T-helper 2 cell treated with Interferon-gamma antibody and Interleukin-4, amounts not matched to agents 100 ng/mL and 5 ng/mL, for 36 hours (primary cell): ENCODE measurements around the gene CERS4. TPM values are rescaled to one million over a fixed set of nuclear protein-coding genes. Genes with fewer than 3 reads are reported as not detected.
"Not testable (repeated sequence)": the region's sequence is repeated elsewhere in the genome, so short reads cannot be mapped to it uniquely, and the experiment has no call there.

ENCODE experiments used
- intact Hi-C: fragments of 100-400 bp; cut with micrococcal nuclease; formaldehyde crosslinking; loops from one replicate; pipeline ENCODE4 v1.15.1; 2023
- total RNA-seq: library from RNA; stranded (reverse); gene quantifications from 2 replicates; pipeline ENCODE4 v1.2.3, GENCODE V29; 2022

CERS4 gene
- total RNA-seq, 1 donor from 2014 or later: 22.2 TPM

DNA sequence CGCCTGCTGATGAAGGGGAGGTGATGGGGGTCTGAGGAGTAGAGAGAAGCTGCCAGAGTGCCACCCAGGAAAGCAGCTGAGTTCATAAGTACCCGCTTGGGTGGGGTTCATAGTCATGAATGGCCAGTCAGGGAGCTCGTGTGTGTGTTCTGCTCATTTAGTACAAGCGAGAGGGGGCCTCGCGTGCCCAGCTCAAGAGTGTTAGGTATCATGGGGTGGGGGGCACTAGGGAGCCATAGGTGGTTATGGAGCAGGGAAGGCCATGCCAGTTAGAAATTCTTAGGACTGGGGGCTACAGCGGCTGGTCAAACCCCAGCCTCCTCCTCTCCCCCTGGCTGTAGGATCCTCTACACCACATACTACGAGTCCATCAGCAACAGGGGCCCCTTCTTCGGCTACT is 52.2 kb downstream of the CERS4 start:
- intact Hi-C loops: no loop called here

DNA sequence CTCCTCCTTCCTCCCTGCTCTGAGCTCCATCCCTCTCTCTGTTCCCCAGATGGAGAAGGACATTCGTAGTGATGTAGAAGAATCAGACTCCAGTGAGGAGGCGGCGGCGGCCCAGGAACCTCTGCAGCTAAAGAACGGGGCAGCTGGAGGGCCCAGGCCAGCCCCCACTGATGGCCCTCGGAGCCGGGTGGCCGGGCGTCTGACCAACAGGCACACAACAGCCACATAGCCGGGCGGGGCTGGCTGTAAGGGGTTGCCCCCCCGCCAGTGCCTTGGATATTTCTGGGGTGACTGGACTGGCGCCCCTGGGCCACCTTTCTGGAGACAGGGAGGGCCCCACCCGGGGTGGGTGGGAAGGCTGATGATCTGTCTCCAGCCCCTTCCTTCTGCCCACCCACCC is 52.7 kb downstream of the CERS4 start:
- intact Hi-C loops: no loop called here

DNA sequence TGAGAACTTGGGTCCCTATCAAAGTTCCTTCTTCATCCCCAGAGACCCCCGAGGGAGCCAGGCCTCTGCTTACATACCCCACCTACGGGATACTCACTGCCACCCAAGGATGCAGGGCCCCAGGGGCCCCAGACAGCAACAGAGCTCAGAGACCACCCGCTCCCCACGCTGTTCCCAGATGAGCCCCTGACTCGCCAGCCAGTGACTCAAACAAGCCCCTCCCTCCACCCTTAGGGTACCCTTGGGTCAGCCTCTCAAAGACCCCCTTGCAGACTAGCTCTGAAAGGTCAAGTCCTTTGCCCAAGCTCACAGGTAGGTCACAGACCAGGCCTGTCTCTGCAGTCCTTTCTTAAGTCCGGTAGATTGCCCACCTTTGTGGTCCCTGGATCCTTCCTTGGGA is 53.3 kb downstream of the CERS4 start:
- intact Hi-C loops: no loop called here

- intact Hi-C loops: not testable (repeated sequence)
These were observed 55.1 kb downstream of the CERS4 start for GRCh38 chr19:8264248-8264647.

GRCh38 chr19:8265872-8266271 is 56.7 kb downstream of the CERS4 start:
- intact Hi-C loops: loop anchor here (5.0 kb wide), 1 partner anchor 56 kb away; the partner anchor contains the start of genes NDUFA7 and RPS28

DNA sequence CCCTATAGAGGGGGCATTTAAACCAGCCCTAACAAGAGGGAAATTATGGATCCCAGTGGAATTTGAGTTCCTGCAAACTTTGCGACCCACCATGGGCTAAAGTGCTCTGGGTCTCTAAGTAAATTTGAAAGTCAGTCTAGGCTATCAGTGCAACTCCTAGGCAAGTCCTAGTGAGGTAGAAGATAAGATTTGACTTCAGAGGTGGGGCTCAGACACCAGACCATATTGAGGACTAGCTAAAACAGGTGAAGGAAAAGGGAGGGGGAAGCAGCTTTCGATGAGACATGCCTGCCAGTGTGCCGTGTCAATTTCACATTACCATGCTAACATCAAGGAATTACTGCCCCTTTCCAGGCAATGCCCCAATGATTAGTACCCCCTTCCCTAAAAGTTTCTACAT is 60.6 kb downstream of the CERS4 start:
- intact Hi-C loops: loop anchor here (5.0 kb wide), 1 partner anchor 53 kb away; the partner anchor contains the start of genes NDUFA7 and RPS28

DNA sequence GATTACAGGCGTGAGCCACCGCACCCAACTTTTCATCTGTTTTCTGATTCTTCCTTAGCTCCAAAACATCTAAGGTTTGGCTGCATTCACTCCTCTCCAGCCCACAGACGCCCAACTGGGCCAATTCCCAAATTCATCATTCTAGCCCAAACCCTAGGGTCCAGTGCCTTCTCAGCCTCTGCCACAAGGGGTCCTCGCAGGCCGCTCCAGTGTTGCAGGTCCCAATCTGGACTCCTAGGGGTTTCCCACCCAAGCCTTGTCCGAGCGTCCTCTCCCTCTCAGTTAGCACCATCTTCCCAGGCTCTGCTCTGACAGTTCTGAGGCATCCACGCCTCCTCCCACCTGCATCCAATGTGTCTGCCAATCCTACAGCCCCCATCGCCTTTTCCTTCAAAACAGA is 67.3 kb downstream of the CERS4 start:
- intact Hi-C loops: not testable (repeated sequence)

- intact Hi-C loops: not testable (repeated sequence)
These were observed 82.2 kb downstream of the CERS4 start for GRCh38 chr19:8291337-8291736.

GRCh38 chr19:8302357-8302691 is 93.2 kb downstream of the CERS4 start:
- intact Hi-C loops: no loop called here

DNA sequence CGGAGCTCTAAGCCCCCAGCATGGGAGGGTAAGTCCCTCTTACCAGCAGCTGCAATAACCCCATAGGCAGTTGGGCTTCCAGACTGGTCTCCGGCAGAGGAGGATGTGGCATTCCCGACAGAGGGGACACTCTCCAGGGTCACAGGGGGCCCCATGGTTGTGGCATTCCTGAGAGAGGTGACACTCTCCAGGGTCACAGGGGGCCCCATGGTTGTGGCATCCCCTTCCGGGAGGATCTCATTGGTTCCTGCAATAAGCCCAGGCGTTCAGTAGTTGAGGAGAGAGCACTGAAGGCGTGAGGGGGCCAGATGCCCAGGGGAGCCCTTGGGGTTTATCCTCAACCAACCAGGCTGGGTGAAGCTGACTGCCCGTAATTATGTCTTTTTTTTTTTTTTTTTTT is 93.6 kb downstream of the CERS4 start:
- intact Hi-C loops: no loop called here

GRCh38 chr19:8304841-8305621 is 95.9 kb downstream of the CERS4 start:
- intact Hi-C loops: loop anchor here (5.0 kb wide), 1 partner anchor 1108 kb away; no protein-coding TSS in a partner anchor

- intact Hi-C loops: loop anchor here (5.0 kb wide), 1 partner anchor 1108 kb away; no protein-coding TSS in a partner anchor
These were observed 96.6 kb downstream of the CERS4 start for GRCh38 chr19:8305798-8306197.

DNA sequence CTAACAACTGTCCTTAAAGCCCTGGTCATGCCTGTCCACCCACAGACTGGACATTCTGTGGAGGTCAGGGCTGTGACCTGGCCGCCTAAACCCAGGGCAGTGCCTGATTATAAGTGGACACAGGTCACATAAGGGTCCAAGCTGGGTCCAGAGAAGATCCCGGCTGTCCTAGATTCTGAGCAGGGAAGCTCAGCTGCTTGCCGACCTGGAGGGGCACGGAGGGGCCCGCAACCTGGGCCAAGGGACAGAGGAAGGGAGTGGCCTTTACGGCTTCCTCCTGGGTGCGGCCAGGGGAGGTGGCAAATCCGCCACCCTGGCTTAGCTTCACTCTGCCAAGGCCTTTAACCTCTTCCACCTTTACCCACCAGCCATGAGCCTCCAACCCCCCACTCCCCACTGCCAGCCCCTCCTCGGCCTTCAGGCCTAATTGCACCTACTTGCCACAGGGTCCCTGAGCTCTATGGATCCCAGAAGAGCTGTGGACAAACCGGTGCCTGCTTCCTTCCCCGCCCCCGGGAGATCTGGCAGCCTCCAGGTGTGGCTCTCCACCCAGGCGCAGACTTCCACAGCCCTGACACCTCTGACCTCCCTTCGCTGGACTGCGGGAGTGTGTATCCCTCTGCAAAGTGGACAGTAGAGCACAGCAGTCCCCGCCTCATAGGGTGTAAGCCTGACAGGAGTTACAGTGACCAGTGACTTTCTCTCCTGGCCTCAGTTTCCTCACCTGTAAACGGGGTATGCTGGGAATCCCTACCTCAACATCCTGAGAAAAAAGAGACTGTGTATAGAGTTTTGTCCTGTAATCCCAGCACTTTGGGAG is 97.3 kb downstream of the CERS4 start:
- intact Hi-C loops: loop anchor here (5.0 kb wide), 1 partner anchor 1109 kb away; no protein-coding TSS in a partner anchor

DNA sequence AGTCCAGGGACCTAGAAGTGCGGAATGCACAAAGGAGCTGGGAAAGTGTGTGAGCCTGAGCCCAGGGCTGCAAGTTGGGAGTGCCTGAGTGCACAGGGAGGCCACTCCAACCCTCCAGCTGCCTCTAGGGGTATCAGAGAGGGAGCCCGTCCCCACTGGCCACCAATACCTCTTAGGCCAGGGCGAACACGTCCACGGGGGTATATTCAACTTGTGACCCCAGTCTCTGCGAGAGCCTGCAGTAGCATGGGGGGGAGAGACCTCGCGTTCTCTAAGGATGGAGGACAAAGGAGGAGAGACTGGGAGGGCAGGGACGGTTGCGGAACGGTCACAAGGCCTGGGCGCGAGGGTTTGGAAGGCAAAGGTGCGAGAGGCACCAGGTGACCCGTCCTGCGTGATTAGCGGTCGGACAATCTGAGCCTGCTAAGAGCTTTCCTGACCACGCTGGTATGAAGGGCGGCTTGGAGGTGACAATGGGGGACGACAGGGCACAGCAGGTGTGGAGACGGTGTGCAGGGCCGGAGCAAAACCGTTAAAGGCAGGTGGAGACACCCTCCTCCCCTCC is 98.3 kb downstream of the CERS4 start:
- intact Hi-C loops: loop anchor here (5.0 kb wide), 1 partner anchor 1110 kb away; no protein-coding TSS in a partner anchor

DNA sequence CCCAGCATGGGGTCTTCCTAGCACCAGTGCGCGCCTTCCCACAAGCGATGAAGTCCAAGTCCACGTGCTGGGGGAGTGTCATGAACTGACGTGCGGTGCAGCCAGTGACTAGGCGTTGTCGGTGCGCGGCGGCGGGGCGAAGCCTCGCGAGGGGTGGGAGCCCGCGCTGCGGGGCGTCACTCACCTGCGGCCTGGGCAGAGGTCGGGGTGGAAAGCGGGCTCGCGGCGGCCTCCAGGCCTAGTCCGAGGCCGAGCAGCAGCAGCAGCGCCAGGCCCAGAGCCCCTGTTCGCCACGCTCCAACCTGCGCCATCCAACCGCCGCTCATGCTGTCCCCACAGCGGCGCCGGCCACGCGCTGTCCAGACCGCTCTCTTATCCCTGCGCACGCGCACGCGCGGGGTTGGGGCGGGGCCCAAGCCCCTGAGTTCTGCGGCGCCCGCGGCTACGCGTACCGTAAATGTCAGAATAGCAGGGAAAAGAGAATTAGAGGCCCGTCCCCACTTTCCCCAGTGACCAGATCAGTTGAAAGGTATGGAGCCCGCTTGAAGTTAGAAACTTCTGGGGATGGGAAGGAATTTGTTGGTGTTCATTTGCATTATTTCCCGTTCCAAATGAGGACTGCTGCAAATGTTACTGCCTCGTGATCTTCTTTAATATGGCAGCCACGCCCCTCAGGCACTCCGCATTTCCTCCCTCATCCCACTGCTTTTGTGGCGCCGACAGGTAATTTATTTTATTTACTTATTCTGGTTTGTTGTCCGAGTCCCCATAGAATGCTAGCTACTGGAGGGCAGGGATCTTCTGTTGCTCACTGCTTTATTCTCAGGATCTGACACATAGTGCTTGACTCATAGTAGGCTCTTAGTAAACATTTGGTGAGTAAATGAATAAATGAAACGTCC is 99.0 kb downstream of the CERS4 start, which contains the start of gene CD320:
Gene CD320 (minus strand): TSS at position 394 of the 902 bp plus-strand sequence. CDS start 68 bp downstream, at position 326.
- intact Hi-C loops: loop anchor here (1.0 to 5.0 kb wide), 2 partner anchors 13 to 1111 kb away; partner anchors contain the start of genes NDUFA7 and RPS28

- intact Hi-C loops: loop anchor here (1.0 to 5.0 kb wide), 2 partner anchors 12 to 1112 kb away; partner anchors contain the start of genes NDUFA7 and RPS28
These were observed 99.7 kb downstream of the CERS4 start for GRCh38 chr19:8308891-8309291.

DNA sequence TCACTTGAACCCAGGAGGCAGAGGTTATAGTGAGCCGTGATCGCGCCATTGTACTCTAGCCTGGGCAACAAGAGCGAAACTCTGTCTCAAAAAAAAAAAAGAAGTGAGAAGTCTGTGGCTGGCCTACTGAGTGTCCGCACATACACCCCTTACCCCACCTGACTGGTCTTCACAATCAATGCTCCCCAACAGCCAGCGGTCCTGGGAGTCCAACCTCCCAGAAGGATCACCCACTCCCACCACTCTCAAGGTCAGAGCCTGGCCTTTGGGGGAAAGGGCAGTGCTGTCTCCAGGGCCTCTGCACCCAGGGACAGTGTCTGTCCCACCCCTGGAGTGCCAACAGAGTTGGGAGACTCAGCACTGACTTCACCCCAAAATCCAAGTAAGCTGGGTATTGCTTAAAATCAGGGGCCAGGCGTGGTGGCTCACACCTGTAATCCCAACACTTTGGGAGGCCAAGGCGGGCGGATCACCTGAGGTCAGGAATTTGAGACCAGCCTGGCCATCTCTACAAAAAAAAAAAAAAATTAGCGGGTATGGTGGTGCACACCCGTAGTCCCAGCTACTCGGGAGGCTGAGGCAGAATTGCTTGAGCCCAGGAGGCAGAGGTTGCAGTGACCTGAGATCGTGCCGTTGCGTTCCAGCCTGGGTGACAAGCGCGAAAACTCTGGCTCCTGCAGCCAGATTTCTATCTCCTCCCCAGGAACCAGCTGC is 101.3 kb downstream of the CERS4 start:
- intact Hi-C loops: no loop called here

DNA sequence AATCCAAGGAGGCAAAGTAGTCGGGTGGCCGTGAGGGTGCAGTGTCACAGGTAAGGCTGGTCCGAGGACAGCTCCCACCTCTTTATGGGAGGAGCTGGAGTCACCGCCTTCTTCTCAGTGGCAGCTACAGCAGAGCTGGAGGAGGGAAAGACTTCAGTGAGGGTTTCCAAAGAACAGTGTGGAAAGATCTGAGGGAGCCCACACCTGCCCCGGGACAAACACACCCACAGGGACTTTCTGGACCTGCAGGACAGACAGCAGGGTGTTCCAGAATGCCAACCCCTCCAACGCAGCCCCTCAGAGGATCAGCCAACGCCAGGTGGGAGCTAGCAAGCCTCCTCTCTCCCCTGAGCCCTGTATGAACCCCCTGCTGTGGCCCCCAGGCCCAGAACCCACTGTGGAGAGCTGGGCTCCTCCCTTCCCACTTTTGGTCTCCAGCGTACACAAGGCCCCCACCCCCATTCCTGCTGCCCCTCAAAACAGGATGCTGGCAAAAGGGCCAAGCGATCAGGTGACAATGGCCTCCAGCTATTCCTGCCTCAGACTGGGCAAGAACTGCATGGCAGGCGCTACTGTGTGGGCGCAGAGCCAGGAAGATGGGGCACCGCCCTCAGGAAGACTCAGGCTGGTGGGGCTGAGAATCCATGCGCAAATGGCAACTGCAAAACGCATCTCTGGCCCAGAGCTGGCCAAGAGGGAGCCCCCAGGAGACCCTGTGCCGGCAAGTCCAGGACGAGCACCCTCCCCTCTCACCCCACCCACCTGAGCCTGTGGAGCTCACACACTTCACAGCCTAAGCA is 102.5 kb downstream of the CERS4 start:
- intact Hi-C loops: no loop called here
